Measurements from ENCODE around the gene CCR3.

DNA sequence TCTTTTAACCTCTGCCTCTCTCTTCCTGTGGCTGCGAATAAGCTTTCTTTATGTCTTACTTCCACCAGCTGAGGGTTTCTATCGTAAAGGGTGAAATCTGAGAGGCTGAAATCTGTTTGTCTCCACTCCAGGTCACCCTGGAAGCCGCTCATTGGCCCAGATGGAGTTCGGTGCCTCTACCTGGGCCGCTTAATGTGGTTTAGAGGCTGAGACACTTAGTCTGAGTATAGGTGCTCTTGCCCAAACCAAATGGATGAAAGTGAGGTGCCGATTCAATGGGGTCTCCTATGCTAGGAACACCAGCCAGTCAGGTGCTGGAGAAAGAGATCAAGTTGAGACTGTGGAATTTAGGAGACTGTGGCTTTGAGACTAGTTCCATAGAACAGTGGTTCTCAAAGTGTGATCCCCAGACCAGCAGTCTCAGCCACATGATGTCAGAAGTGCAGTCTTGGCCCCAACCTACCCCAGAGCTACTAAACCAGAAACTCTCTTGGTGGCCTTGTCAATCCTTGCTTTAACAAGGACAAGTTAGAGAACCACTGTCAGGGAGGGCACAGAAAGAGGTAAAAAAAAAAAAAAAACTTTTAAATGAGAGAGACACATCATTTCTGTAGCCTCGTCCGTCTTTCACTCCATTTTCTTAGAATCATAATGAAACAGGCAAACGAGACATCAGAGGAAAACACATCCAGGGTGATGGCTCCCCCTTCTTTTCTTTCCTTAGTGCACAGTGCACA is 56.8 kb downstream of the CCR3 start:
- TF ChIP-seq ATF3 (IDR thresholded peaks at IDR 0.05) (no peak), POLR2AphosphoS5 (IDR thresholded peaks at IDR 0.05; ENCODE audit: low read depth, low read length) (no peak), SIN3A (IDR thresholded peaks at IDR 0.05; ENCODE audit: low read depth) (no peak), CEBPB (IDR thresholded peaks at IDR 0.05; ENCODE audit: low read depth) (no peak), YY1 (IDR thresholded peaks at IDR 0.05; ENCODE audit: extremely low read depth, insufficient replicate concordance, low read depth, low read length) (no peak), SP1 (IDR thresholded peaks at IDR 0.05; ENCODE audit: low read depth) (no peak)
- TF ChIP-seq, protein P1, sequence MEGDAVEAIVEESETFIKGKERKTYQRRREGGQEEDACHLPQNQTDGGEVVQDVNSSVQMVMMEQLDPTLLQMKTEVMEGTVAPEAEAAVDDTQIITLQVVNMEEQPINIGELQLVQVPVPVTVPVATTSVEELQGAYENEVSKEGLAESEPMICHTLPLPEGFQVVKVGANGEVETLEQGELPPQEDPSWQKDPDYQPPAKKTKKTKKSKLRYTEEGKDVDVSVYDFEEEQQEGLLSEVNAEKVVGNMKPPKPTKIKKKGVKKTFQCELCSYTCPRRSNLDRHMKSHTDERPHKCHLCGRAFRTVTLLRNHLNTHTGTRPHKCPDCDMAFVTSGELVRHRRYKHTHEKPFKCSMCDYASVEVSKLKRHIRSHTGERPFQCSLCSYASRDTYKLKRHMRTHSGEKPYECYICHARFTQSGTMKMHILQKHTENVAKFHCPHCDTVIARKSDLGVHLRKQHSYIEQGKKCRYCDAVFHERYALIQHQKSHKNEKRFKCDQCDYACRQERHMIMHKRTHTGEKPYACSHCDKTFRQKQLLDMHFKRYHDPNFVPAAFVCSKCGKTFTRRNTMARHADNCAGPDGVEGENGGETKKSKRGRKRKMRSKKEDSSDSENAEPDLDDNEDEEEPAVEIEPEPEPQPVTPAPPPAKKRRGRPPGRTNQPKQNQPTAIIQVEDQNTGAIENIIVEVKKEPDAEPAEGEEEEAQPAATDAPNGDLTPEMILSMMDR (IDR thresholded peaks at IDR 0.05 in 2 of 3, conservative IDR thresholded peaks at IDR 0.05 in 1 of 3; ENCODE audit: borderline replicate concordance in 1 of 3, insufficient read depth in 1 of 3, low read depth in 2 of 3, low read length in 2 of 3) = no peak

All from HCT116 (cell line).